ENCODE data around the gene F3. TPM values are rescaled to one million over a fixed set of nuclear protein-coding genes. Genes with fewer than 3 reads are reported as not detected.

F3 gene
- total RNA-seq: 3.8 and 28.9 TPM in 2 replicates

DNA sequence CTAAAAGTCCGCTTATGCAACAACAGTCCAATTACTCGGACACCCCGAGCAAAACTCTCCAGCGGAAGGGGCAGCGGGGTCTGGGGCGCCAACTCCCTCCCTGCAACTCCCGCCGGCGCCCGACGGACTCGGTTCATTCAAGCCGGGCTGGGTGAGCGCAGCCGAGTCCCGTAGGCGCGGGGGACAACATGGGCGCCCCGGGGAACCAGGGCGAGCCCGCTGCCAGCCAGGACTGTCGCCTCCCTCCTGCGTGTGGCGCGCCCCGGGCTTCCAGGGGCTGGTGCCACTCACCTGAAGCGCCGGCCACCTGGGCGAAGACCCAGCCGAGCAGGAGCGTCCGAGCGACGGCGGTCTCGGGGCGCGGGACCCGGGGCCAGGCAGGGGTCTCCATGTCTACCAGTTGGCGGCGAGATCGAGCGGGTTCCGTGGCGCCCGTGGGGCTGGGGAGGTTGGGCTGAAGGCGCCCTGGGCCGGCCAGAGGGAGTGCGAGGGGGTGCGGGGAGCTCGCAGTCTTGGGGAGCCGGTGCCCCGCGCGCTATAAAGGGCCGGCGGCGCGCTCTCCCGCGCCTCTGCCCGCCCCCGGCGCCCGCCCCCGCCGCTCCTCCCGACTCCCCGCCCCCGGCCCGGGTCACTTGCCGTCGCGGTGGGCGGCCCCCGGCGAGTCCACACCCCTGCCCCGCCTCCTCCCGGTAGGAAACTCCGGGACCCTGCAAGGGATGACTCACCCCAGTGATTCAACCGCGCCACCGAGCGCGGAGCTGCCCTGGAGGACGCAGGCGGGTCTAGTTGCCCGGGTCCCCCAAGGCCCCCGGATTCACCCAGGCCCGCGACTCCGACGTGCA, at the start of gene F3:
F3 (minus strand) TSS at position 514 of the 842 bp plus-strand sequence; CDS start at position 391, 123 bp downstream.

Other genes starting within 250 kb of the F3 start
- gene ABCD3, start 123.4 kb downstream of the F3 start, total RNA-seq: 39.7 and 43.3 TPM in 2 replicates